GM19455 (cell line): ENCODE data around the gene APOC3.

Experiments used
- ATAC-seq: cut with Tn5 transposase; IDR thresholded peaks from one replicate; pipeline ENCODE4 v1.9.1; 2021; ENCODE audit not compliant: unreplicated experiment

APOC3 gene

GRCh38 chr11:116847612-116848011 is 17.9 kb downstream of the APOC3 start:
- no peak for ATAC-seq

GRCh38 chr11:116849060-116849459 is 19.4 kb downstream of the APOC3 start:
- no peak for ATAC-seq

GRCh38 chr11:116849486-116849885 is 19.8 kb downstream of the APOC3 start:
- ATAC-seq, result no peak

GRCh38 chr11:116851626-116852025 is 21.9 kb downstream of the APOC3 start:
- no peak for ATAC-seq

GRCh38 chr11:116852261-116853031 is 22.7 kb downstream of the APOC3 start:
- no peak for ATAC-seq

GRCh38 chr11:116853461-116854073 is 23.9 kb downstream of the APOC3 start:
- ATAC-seq, result peak; percentile 92

- ATAC-seq, result no peak
Measured at GRCh38 chr11:116855413-116855812, 25.7 kb downstream of the APOC3 start.

GRCh38 chr11:116856423-116856822 is 26.7 kb downstream of the APOC3 start:
- no peak for ATAC-seq

GRCh38 chr11:116857316-116857715 is 27.6 kb downstream of the APOC3 start:
- no peak for ATAC-seq

- ATAC-seq, result no peak
Measured at GRCh38 chr11:116857936-116858335, 28.2 kb downstream of the APOC3 start.

- no peak for ATAC-seq
Measured at GRCh38 chr11:116859175-116859574, 29.5 kb downstream of the APOC3 start.

GRCh38 chr11:116860303-116860702 is 30.6 kb downstream of the APOC3 start:
- ATAC-seq, result no peak

- ATAC-seq, result no peak
Measured at GRCh38 chr11:116861539-116861938, 31.8 kb downstream of the APOC3 start.

- ATAC-seq, result no peak
Measured at GRCh38 chr11:116862185-116862584, 32.5 kb downstream of the APOC3 start.

GRCh38 chr11:116862951-116863350 is 33.2 kb downstream of the APOC3 start:
- no peak for ATAC-seq

- no peak for ATAC-seq
Measured at GRCh38 chr11:116864531-116864930, 34.8 kb downstream of the APOC3 start.

GRCh38 chr11:116865696-116866095 is 36.0 kb downstream of the APOC3 start:
- ATAC-seq, result no peak

GRCh38 chr11:116866804-116867455 is 37.2 kb downstream of the APOC3 start:
- no peak for ATAC-seq

GRCh38 chr11:116867619-116868018 is 37.9 kb downstream of the APOC3 start:
- ATAC-seq, result no peak

- no peak for ATAC-seq
Measured at GRCh38 chr11:116868066-116868465, 38.4 kb downstream of the APOC3 start.

GRCh38 chr11:116869610-116870009 is 39.9 kb downstream of the APOC3 start:
- no peak for ATAC-seq

- no peak for ATAC-seq
Measured at GRCh38 chr11:116870054-116870453, 40.3 kb downstream of the APOC3 start.
